ENCODE measurements around the gene ALDH16A1. TPM values are rescaled to one million over a fixed set of nuclear protein-coding genes. Genes with fewer than 3 reads are reported as not detected.

The ALDH16A1 gene
- total RNA-seq, 2 donors from 2014 or later = 52.8 to 57.1 TPM

DNA sequence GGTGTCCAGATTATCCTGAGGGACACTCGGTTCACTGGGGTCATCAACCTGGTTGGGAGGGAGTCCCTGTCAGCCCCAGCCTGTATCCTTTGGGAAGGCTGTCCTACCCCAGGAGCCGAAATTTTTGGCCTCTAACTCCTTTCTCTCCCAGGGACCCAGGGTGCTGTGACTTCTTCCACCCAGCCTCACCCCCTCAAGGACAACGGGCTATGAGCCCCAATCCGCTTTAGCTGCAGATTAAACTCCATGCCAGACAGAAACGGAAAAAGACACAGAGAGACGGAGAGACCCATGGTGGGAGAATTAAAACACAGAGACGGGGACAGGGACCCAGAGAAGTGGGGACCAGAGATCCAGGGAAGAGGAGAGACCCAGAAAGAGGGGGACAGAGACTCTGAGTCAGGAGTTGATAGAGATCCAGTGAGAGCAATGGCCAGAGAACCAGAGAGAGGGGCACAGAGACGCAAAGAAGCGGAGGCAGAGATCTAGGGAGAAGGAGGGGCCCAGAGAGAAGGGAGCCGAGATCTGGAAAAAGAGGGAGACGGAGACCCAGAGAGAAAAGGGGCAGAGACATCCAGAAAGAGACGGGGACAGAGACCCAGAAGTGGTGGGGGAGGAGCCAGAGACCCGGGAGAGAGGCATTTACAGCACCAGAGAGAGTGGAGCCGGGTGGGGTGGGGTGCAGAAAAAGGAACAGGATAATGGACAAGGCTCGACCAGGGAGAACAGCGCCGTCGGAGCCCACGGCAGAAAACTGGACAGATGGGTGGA is 12.4 kb upstream of the ALDH16A1 start:
- TF ChIP-seq, protein P1, sequence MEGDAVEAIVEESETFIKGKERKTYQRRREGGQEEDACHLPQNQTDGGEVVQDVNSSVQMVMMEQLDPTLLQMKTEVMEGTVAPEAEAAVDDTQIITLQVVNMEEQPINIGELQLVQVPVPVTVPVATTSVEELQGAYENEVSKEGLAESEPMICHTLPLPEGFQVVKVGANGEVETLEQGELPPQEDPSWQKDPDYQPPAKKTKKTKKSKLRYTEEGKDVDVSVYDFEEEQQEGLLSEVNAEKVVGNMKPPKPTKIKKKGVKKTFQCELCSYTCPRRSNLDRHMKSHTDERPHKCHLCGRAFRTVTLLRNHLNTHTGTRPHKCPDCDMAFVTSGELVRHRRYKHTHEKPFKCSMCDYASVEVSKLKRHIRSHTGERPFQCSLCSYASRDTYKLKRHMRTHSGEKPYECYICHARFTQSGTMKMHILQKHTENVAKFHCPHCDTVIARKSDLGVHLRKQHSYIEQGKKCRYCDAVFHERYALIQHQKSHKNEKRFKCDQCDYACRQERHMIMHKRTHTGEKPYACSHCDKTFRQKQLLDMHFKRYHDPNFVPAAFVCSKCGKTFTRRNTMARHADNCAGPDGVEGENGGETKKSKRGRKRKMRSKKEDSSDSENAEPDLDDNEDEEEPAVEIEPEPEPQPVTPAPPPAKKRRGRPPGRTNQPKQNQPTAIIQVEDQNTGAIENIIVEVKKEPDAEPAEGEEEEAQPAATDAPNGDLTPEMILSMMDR (conservative IDR thresholded peaks at IDR 0.05) = no peak
- Histone ChIP-seq H3K4me1 (ENCODE audit: control insufficient read depth, insufficient read depth, low read length) (no peaks in the 10 kb centered on the region), H3K27me3 (ENCODE audit: control insufficient read depth, insufficient read depth, low read length, poor library complexity, severe bottlenecking) (peaks cover 71% of the 10 kb centered on the region), H3K36me3 (ENCODE audit: control insufficient read depth, insufficient read depth, low read length) (no peaks in the 10 kb centered on the region), H3K4me3 (ENCODE audit: low read length) (no peak overlapping the region), H3K27ac (ENCODE audit: low read depth, low read length) (no peak overlapping the region), H3K9me3 (ENCODE audit: control insufficient read depth, low read length) (no peaks in the 10 kb centered on the region), H3K9ac (ENCODE audit: extremely low read depth, low read length, poor library complexity, severe bottlenecking) (no peak overlapping the region)
- no peak for DNase-seq
- no peaks in the 10 kb centered on the region for H3K36me3 Mint-ChIP-seq (ENCODE audit: low read depth)
- peak overlapping the region; percentile 26 for H3K4me3 Mint-ChIP-seq
- no peaks in the 10 kb centered on the region for H3K4me1 Mint-ChIP-seq
- WGBS, 2 experiments (ENCODE audit: insufficient coverage in 1 of 2, insufficient read length in 1 of 2) = 40 to 41% methylated on average over 14 to 19 of the region's 19 CpGs
- H3K27ac Mint-ChIP-seq = no peak overlapping the region
- peaks cover 2% of the 10 kb centered on the region for H3K9me3 Mint-ChIP-seq
- peaks cover 71% of the 10 kb centered on the region for H3K27me3 Mint-ChIP-seq (ENCODE audit: insufficient read depth)

DNA sequence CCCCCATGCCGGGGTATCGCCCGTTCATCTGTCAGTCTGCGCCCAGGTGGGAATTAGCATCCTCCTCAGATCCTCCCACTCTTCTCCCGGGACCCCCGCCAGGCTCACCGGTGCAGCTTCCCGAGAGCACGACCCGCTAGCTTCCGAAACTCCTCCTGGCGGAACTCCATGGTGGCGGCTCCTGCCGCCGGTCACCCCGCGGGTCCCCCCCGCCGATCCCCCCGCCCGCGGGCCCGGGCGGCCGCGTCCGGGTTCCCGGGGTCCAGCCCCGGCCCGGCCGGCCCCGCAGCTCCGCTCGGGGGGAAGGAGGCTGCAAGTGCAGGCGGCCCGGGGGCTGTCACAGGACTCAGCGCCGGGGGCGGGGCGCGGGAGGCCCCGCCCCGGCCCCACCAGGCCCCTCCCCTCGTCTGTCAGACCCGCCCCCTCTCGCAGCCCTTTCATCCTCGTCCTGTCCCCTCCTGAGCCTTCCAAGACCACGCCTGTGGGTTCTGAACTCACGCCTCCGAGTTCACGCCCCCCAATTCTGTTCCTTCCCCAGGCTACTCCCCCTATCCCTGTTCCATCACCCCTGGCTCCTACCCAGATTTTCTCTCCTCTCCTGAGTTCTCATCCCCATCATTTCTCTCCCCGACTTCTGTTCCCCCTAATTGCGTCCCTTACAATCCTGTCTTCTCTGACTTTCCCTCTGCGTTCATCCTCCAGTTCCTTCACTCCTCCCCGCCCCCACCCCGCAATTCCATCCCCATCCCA is 11.6 kb upstream of the ALDH16A1 start, which contains the start of gene SLC17A7:
Gene SLC17A7, minus strand, starts transcription at position 318 of the 750 bp plus-strand sequence. Its CDS starts 148 bp downstream, at position 170.
- peak; percentile 91 for DNase-seq
- Mint-ChIP-seq H3K27ac (no peak within 1 kb of the TSS), H3K36me3 (ENCODE audit: low read depth) (peaks cover 5% of the 10 kb centered on the region), H3K4me1 (no peaks in the 10 kb centered on the region), H3K9me3 (no peaks in the 10 kb centered on the region), H3K4me3 (peak within 1 kb of the TSS; percentile 64), H3K27me3 (ENCODE audit: insufficient read depth) (peaks cover 63% of the 10 kb centered on the region)
- Histone ChIP-seq H3K27ac (ENCODE audit: low read depth, low read length) (no peak within 1 kb of the TSS), H3K36me3 (ENCODE audit: control insufficient read depth, insufficient read depth, low read length) (no peaks in the 10 kb centered on the region), H3K9ac (ENCODE audit: extremely low read depth, low read length, poor library complexity, severe bottlenecking) (no peak within 1 kb of the TSS), H3K9me3 (ENCODE audit: control insufficient read depth, low read length) (no peaks in the 10 kb centered on the region), H3K4me1 (ENCODE audit: control insufficient read depth, insufficient read depth, low read length) (no peaks in the 10 kb centered on the region), H3K27me3 (ENCODE audit: control insufficient read depth, insufficient read depth, low read length, poor library complexity, severe bottlenecking) (peaks cover 63% of the 10 kb centered on the region), H3K4me3 (ENCODE audit: low read length) (peak within 1 kb of the TSS; percentile 56)
- TF ChIP-seq, protein P1 (conservative IDR thresholded peaks at IDR 0.05) = peak; percentile 24
- 2 to 6% methylated on average over 12 to 56 of the region's 56 CpGs for WGBS, 2 experiments (ENCODE audit: insufficient coverage in 1 of 2, insufficient read length in 1 of 2)

DNA sequence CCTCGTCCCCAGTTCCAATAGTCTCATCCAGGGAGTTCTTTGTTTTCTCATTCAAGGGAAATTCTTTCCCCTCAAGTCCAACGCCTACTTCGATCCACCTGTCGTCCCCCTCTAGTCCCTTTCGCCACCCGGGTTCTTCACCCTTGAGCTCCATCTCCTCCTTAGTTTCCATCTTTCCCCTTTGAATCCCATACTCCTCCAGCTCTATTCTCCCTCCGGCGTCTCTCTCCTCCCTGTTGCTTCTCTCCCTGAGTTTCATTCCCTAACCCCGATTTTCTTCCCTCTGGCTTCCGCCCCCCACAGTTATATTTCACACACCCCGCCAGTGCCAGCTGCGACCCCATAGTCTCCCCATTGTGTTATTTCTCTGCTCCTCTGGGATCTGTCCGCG is 11.1 kb upstream of the ALDH16A1 start:
- H3K9me3 Mint-ChIP-seq = no peaks in the 10 kb centered on the region
- Histone ChIP-seq H3K9ac (ENCODE audit: extremely low read depth, low read length, poor library complexity, severe bottlenecking) (no peak overlapping the region), H3K4me3 (ENCODE audit: low read length) (peak overlapping the region; percentile 56), H3K27me3 (ENCODE audit: control insufficient read depth, insufficient read depth, low read length, poor library complexity, severe bottlenecking) (peaks cover 57% of the 10 kb centered on the region), H3K4me1 (ENCODE audit: control insufficient read depth, insufficient read depth, low read length) (no peaks in the 10 kb centered on the region), H3K9me3 (ENCODE audit: control insufficient read depth, low read length) (no peaks in the 10 kb centered on the region), H3K27ac (ENCODE audit: low read depth, low read length) (no peak overlapping the region), H3K36me3 (ENCODE audit: control insufficient read depth, insufficient read depth, low read length) (peaks cover 2% of the 10 kb centered on the region)
- H3K27ac Mint-ChIP-seq = no peak overlapping the region
- DNase-seq = no peak
- no peaks in the 10 kb centered on the region for H3K4me1 Mint-ChIP-seq
- H3K27me3 Mint-ChIP-seq (ENCODE audit: insufficient read depth) = peaks cover 58% of the 10 kb centered on the region
- TF ChIP-seq, protein P1 (conservative IDR thresholded peaks at IDR 0.05) = no peak
- peak overlapping the region; percentile 64 for H3K4me3 Mint-ChIP-seq
- peaks cover 10% of the 10 kb centered on the region for H3K36me3 Mint-ChIP-seq (ENCODE audit: low read depth)
- 20 to 21% methylated on average over 10 to 14 of the region's 14 CpGs for WGBS, 2 experiments (ENCODE audit: insufficient coverage in 1 of 2, insufficient read length in 1 of 2)

All from endodermal cell (in vitro differentiated cells).